ENCODE data around the gene SMKR1. TPM values are rescaled to one million over a fixed set of nuclear protein-coding genes. Genes with fewer than 3 reads are reported as not detected.

Gene SMKR1
- total RNA-seq, 3 donors from 2014 or later (not counting 1 experiment from before 2014, with no cell fraction given) = 4.9 to 9.7 (median 8.4) TPM

GRCh38 chr7:129519464-129519863 lies 17.1 kb downstream of the SMKR1 start:
- no peak for TF ChIP-seq CTCF (IDR thresholded peaks at IDR 0.05)
- H3K27ac ChIP-seq (ENCODE audit: low read length) = no peak overlapping the region

GRCh38 chr7:129522088-129522970 lies 20.0 kb downstream of the SMKR1 start:
- Mint-ChIP-seq H3K27me3 (ENCODE audit: low read depth in 2 of 2) (no peaks in the 10 kb centered on the region), H3K36me3 (no peaks in the 10 kb centered on the region), H3K4me3 (no peak overlapping the region), H3K9me3 (no peaks in the 10 kb centered on the region), H3K27ac (no peak overlapping the region), H3K4me1 (peaks cover 49 to 59% of the 10 kb centered on the region in 2 donors)
- DNase-seq (no peak), ATAC-seq (no peak)
- H3K9me3 ChIP-seq (ENCODE audit: control insufficient read depth, insufficient read depth, low read length) = no peaks in the 10 kb centered on the region
- H3K4me1 ChIP-seq (ENCODE audit: control insufficient read depth, insufficient read depth, low read length) = peaks cover 31% of the 10 kb centered on the region
- TF ChIP-seq CTCF (IDR thresholded peaks at IDR 0.05) = no peak
- no peaks in the 10 kb centered on the region for H3K36me3 ChIP-seq (ENCODE audit: control insufficient read depth, insufficient read depth, low read length)
- H3K4me3 ChIP-seq (ENCODE audit: low read length) = no peak overlapping the region
- 65% methylated on average over 30 of the region's 30 CpGs for WGBS (ENCODE audit: insufficient coverage)
- H3K27ac ChIP-seq (ENCODE audit: low read length) = no peak overlapping the region
- H3K27me3 ChIP-seq (ENCODE audit: control insufficient read depth, insufficient read depth, low read length) = no peaks in the 10 kb centered on the region
- intact Hi-C loops (cut with micrococcal nuclease) = no loop called here

More at GRCh38 chr7:129519464-129519863, 17.1 kb downstream of the SMKR1 start:
- no peak overlapping the region for H3K4me3 Mint-ChIP-seq
- no peak overlapping the region for H3K4me3 ChIP-seq (ENCODE audit: low read length)
- no peaks in the 10 kb centered on the region for H3K36me3 Mint-ChIP-seq
- no peaks in the 10 kb centered on the region for H3K36me3 ChIP-seq (ENCODE audit: control insufficient read depth, insufficient read depth, low read length)
- WGBS (ENCODE audit: insufficient coverage) = 61% methylated on average over 5 of the region's 5 CpGs
- no peaks in the 10 kb centered on the region for H3K27me3 Mint-ChIP-seq (ENCODE audit: low read depth in 2 of 2)
- H3K27me3 ChIP-seq (ENCODE audit: control insufficient read depth, insufficient read depth, low read length) = no peaks in the 10 kb centered on the region
- ATAC-seq (no peak), DNase-seq (no peak)
- H3K9me3 ChIP-seq (ENCODE audit: control insufficient read depth, insufficient read depth, low read length) = no peaks in the 10 kb centered on the region
- H3K9me3 Mint-ChIP-seq = no peaks in the 10 kb centered on the region
- intact Hi-C loops (cut with micrococcal nuclease) = no loop called here
- no peak overlapping the region for H3K27ac Mint-ChIP-seq
- H3K4me1 ChIP-seq (ENCODE audit: control insufficient read depth, insufficient read depth, low read length) = peaks cover 11% of the 10 kb centered on the region
- peaks cover 40 to 42% of the 10 kb centered on the region in 2 donors for H3K4me1 Mint-ChIP-seq

DNA sequence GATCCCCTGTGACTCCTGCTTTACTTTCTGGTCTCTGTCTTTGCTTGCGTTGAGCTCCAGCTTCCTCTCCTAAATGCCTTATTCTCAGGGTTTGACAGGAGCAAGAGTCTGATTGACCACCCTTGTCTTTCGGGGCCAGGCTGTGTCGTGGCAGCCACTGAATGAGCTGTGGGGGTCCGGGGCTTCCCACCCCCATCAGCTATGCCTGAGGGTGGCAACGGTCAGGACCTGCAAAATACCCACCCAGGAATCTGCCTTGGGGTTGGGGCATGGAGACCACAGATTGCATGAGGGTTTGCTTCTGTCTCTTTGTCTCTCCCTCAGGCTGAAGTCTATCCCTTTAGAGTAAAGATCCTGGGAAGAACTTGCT lies 20.6 kb downstream of the SMKR1 start:
- intact Hi-C loops (cut with micrococcal nuclease) = no loop called here
- ATAC-seq (no peak), DNase-seq (no peak)
- 57% methylated on average over 5 of the region's 5 CpGs for WGBS (ENCODE audit: insufficient coverage)
- no peaks in the 10 kb centered on the region for H3K27me3 Mint-ChIP-seq (ENCODE audit: low read depth in 2 of 2)
- H3K9me3 Mint-ChIP-seq = no peaks in the 10 kb centered on the region
- Histone ChIP-seq H3K36me3 (ENCODE audit: control insufficient read depth, insufficient read depth, low read length) (no peaks in the 10 kb centered on the region), H3K27me3 (ENCODE audit: control insufficient read depth, insufficient read depth, low read length) (no peaks in the 10 kb centered on the region), H3K9me3 (ENCODE audit: control insufficient read depth, insufficient read depth, low read length) (no peaks in the 10 kb centered on the region), H3K4me3 (ENCODE audit: low read length) (no peak overlapping the region), H3K27ac (ENCODE audit: low read length) (no peak overlapping the region), H3K4me1 (ENCODE audit: control insufficient read depth, insufficient read depth, low read length) (peaks cover 31% of the 10 kb centered on the region)
- no peaks in the 10 kb centered on the region for H3K36me3 Mint-ChIP-seq
- TF ChIP-seq CTCF (IDR thresholded peaks at IDR 0.05) = no peak
- peaks cover 44 to 57% of the 10 kb centered on the region in 2 donors for H3K4me1 Mint-ChIP-seq
- no peak overlapping the region for H3K27ac Mint-ChIP-seq
- H3K4me3 Mint-ChIP-seq = no peak overlapping the region
